ENCODE results near the gene LRRC17. TPM values are rescaled to one million over a fixed set of nuclear protein-coding genes. Genes with fewer than 3 reads are reported as not detected.
A peak's percentile ranks its signal among the peaks of the same experiment; 100 is the strongest.

Gene LRRC17
- total and polyA plus RNA-seq, 9 of the 15 experiments (the other 6 are each of a cell fraction or from before 2014, with no cell fraction given) = 0.03 to 0.18 (median 0.12) TPM; not detected in 5

DNA sequence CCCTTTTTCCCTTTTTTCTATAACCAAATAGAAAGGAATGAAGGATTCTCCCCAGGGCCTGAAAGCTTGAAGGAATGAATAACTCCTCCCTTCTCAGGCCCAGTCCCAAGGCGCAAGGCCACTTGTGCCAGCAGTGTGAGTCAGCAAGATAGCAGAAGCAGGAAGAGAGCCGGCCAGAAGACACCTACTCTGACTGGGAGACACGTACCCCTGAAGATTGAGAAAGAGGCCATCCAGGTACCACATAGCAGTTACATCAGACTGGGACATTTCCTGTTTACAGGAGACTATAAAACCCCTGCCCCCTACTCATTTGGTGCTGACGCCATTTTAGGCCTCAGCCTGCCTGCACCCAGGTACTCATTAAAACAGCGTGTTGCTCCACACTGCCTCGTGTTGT lies 65.5 kb downstream of the LRRC17 start (continued):
- TF ChIP-seq, protein P1, sequence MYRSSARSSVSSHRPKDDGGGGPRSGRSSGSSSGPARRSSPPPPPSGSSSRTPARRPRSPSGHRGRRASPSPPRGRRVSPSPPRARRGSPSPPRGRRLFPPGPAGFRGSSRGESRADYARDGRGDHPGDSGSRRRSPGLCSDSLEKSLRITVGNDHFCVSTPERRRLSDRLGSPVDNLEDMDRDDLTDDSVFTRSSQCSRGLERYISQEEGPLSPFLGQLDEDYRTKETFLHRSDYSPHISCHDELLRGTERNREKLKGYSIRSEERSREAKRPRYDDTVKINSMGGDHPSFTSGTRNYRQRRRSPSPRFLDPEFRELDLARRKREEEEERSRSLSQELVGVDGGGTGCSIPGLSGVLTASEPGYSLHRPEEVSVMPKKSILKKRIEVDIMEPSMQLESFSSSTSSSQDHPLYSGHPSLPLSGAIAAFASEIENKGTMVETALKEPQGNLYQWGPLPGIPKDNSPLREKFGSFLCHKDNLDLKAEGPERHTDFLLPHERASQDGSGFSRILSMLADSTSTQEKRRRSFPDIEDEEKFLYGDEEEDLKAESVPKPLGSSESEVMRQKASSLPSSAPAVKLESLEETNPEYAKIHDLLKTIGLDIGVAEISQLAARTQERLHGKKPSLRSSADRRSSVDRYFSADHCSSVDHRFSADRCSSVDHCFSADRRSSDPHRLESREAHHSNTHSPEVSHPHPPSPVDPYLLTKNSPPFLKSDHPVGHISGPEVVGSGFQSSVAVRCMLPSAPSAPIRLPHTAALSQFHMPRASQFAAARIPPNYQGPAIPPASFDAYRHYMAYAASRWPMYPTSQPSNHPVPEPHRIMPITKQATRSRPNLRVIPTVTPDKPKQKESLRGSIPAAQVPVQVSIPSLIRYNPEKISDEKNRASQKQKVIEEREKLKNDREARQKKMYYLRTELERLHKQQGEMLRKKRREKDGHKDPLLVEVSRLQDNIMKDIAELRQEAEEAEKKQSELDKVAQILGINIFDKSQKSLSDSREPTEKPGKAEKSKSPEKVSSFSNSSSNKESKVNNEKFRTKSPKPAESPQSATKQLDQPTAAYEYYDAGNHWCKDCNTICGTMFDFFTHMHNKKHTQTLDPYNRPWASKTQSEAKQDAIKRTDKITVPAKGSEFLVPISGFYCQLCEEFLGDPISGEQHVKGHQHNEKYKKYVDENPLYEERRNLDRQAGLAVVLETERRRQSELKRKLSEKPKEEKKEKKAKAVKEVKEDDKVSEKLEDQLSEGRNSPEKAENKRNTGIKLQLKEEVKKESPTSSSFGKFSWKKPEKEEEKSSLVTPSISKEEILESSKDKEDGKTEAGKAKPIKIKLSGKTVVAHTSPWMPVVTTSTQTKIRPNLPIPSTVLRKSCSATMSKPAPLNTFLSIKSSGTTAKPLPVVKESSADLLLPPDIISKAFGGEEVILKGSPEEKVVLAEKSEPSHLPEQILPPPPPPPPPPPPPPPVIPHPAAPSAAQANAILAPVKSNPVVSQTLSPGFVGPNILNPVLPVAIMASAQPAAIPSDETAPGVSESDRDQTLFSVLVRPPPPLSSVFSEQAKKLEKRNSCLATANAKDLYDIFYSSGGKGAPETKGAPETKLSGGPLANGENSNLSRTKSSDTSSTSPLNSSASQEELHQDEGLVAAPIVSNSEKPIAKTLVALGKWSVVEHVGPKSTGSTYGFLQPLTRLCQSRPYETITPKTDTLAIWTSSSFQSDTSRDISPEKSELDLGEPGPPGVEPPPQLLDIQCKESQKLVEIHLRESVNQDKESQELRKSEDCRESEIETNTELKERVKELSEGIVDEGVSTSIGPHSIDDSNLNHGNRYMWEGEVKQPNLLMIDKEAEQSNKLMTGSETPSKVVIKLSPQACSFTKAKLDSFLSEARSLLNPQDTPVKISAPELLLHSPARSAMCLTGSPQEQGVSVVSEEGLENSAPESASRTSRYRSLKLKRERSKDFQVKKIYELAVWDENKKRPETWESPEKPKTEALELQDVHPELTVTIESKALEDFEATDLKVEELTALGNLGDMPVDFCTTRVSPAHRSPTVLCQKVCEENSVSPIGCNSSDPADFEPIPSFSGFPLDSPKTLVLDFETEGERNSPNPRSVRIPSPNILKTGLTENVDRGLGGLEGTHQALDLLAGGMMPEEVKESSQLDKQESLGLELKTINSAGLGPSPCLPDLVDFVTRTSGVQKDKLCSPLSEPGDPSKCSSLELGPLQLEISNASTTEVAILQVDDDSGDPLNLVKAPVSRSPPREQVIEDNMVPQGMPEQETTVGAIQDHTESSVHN (IDR thresholded peaks at IDR 0.05; ENCODE audit: borderline replicate concordance in 1 of 2, low read depth in 1 of 2) = 0 out of 4 replicates have a peak, but pooled peaks of 1 of the 2 experiments have one; percentile 12
- TF ChIP-seq ZNF280B (CRISPR knock-in tag; IDR thresholded peaks at IDR 0.05) (no peak), PHB (CRISPR knock-in tag; IDR thresholded peaks at IDR 0.05) (no peak), MTA3 (IDR thresholded peaks at IDR 0.05; ENCODE audit: borderline replicate concordance) (no peak), ZNF695 (CRISPR knock-in tag; IDR thresholded peaks at IDR 0.05) (no peak), ZNF174 (CRISPR knock-in tag; IDR thresholded peaks at IDR 0.05) (no peak), ZBTB34 (CRISPR knock-in tag; IDR thresholded peaks at IDR 0.05) (no peak), FOXJ3 (CRISPR knock-in tag; IDR thresholded peaks at IDR 0.05) (no peak), TAF9B (IDR thresholded peaks at IDR 0.05; ENCODE audit: partially characterized antibody) (no peak), ZNF24 (IDR thresholded peaks at IDR 0.05) (peak; percentile 86), ZNF561 (CRISPR knock-in tag; conservative IDR thresholded peaks at IDR 0.05) (no peak)
- TF ChIP-seq, protein P2, sequence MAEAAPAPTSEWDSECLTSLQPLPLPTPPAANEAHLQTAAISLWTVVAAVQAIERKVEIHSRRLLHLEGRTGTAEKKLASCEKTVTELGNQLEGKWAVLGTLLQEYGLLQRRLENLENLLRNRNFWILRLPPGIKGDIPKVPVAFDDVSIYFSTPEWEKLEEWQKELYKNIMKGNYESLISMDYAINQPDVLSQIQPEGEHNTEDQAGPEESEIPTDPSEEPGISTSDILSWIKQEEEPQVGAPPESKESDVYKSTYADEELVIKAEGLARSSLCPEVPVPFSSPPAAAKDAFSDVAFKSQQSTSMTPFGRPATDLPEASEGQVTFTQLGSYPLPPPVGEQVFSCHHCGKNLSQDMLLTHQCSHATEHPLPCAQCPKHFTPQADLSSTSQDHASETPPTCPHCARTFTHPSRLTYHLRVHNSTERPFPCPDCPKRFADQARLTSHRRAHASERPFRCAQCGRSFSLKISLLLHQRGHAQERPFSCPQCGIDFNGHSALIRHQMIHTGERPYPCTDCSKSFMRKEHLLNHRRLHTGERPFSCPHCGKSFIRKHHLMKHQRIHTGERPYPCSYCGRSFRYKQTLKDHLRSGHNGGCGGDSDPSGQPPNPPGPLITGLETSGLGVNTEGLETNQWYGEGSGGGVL (CRISPR knock-in tag; IDR thresholded peaks at IDR 0.05) = no peak
- TF ChIP-seq, protein P3, sequence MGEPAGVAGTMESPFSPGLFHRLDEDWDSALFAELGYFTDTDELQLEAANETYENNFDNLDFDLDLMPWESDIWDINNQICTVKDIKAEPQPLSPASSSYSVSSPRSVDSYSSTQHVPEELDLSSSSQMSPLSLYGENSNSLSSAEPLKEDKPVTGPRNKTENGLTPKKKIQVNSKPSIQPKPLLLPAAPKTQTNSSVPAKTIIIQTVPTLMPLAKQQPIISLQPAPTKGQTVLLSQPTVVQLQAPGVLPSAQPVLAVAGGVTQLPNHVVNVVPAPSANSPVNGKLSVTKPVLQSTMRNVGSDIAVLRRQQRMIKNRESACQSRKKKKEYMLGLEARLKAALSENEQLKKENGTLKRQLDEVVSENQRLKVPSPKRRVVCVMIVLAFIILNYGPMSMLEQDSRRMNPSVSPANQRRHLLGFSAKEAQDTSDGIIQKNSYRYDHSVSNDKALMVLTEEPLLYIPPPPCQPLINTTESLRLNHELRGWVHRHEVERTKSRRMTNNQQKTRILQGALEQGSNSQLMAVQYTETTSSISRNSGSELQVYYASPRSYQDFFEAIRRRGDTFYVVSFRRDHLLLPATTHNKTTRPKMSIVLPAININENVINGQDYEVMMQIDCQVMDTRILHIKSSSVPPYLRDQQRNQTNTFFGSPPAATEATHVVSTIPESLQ (CRISPR knock-in tag; IDR thresholded peaks at IDR 0.05) = no peak
